NT2/D1 (cell line): ENCODE measurements around the gene ERN2.

Experiments used
- SUZ12 ChIP-seq: IDR thresholded peaks from 2 replicates; pipeline ENCODE4 v1.6.1; 2011; ENCODE audit not compliant: insufficient read length, insufficient read depth; ENCODE audit errors: extremely low read depth
- ZNF274 ChIP-seq: IDR thresholded peaks from 2 replicates; pipeline ENCODE4 v1.6.1; 2011; ENCODE audit warnings: mild to moderate bottlenecking, low read depth, low read length

GRCh38 chr16:23650674-23651416 is 62.2 kb downstream of the ERN2 start:
- TF ChIP-seq ZNF274 (no peak), SUZ12 (no peak)
